NOMO-1 treated with dmso at 0.1 percent for 144 hours (cell line): ENCODE measurements around the gene TMTC2.
"Not testable (repeated sequence)": the region's sequence is repeated elsewhere in the genome, so short reads cannot be mapped to it uniquely, and the experiment has no call there.

ENCODE experiments used
- DNase-seq: peaks from one replicate; lab custom pipeline; 2025; ENCODE audit not compliant: unreplicated experiment; lab: John Stamatoyannopoulos, UW

The TMTC2 gene

DNA sequence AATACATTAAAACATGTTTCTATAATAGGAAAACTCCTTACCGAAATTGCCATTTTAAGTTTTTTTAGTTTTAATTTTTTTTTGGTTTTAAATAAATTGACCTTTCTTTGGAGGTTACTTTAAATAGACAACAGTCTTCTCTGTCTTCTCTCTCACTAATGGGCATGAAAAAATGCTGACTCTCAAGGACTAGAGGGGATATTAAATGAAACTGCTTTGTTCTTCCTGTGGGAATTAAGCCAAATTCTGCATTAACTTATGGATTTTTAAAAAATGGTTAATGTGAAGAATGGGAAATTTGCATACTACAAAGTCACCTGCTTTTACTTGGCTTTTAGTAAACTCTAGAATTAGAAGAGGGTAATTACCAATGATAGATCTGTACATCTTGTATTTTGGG is 378.9 kb downstream of the TMTC2 start:
- DNase-seq, result no peak

DNA sequence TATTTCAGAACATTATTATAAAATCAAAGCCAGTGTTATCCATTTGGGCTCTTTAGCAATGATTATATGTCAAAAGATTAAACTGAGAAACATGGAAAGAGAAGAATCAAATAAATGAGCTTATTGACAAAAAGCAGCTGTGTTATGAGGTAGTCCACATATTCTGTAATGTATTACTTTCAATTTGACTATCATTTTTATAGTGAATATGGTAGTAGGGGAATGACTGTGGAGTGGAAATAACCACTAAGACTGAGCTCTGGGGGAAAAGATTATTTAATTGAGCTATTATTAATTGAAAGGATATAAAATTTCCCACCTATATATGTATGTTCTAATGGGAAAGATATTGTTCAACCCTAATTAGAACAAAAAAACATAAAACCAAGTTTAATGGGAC is 381.3 kb downstream of the TMTC2 start:
- DNase-seq, result no peak

DNA sequence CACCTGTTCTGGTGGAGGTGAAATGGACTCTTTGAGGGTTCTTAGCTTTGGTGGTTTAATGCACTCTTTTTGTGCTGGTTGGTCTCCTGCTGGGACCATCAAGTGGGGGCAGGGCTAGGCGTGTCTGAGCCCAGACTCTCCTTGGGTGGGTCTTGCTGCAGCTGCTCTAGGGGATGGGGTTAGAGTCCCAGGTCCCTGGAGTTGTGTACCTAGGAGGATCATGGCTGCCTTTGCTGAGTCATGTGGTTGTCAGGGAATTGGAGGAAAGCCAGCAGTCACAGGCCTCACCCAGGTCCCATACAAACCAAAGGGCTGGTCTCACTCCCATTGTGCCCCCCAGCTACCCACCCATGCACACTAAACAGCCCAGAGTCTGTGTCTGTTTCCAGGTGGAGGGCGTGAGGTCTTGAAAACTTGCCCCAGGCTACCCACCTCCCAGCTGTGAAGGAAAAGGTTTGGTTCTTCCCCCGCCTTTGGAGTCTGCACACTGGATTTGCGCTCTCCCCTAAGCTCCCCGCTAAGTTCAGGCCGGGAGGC is 387.7 kb downstream of the TMTC2 start:
- no peak for DNase-seq

DNA sequence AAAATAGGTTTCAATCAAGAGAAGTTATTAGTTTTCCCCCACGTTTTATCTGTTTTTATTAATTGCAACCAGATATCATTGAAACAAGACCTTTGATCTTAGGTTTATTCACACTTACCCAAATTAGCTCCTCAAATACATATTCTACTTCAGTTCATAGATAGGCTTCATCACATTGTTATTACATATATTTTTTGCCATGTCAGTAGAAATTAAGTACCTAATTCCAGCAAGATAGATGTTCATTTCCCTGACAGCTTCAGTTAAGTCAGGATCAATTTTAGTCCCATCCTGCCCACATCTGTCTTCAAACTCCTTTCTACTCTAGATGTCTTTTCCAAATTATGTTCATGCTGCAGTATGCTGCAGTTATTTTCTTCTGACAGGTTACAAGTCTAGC is 388.8 kb downstream of the TMTC2 start:
- no peak for DNase-seq

DNA sequence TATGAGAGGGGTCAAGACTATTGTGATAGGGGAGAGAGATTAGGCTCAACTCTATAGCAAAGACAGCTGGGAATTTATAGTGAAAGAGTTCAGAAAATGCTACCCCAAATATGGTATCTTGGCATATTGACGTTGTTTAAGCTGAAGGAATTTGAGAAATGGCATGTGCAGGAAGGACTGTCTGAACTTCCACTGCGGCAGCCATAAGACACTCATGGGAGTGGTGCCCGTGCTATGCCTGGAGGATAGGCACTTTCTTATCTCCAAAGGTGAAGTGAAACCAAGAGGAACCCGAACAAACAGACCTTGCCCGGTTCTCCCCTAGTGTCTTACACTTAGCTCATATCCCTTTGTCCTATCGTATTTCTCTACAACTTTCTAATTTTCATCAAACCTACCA is 390.3 kb downstream of the TMTC2 start:
- no peak for DNase-seq

DNA sequence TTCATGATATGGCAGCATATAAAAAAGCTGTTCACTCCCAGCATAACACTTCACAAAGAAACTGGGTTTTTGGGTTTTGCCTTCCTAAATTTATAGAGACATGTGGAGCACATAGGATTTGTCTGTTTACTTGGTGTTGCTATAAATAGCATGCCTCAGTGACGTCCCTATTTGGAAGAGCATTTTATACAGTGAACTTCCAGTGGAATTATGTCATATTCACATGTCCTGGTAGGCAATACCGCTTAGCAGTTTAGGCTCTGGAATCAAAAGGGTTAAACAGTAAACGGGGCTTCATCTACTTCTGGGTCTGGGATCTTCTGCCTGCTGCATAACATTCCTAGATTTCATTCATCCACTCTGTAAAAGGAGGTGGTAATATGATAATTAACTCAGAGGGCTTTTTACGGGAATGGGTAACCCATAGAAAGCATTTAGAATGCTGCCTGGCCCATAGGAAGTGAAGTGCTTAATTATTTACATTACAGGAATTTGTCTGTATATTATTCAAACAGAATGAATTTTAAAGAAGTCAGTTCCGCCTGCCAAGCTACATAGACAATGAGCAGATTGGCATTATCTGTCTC is 396.1 kb downstream of the TMTC2 start:
- DNase-seq, result no peak

DNA sequence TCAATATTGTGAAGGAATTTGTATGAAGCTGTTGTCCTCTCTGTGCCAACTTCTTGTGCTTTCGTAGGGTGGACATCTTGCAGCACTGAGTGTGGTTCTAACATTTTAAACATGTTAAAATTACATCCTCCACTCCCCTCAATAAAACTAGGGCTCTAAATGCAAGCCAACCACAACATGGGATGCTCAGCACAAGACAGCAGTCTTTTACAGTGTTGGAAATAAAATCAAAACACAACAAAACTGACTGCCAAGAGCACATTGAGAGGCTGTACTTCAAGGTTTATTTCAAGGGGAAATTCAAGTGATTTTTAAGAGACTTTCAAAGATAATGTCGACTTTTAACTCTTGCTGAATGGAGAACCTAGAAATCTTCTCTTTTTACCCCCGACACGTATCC is 396.9 kb downstream of the TMTC2 start:
- DNase-seq, result no peak

DNA sequence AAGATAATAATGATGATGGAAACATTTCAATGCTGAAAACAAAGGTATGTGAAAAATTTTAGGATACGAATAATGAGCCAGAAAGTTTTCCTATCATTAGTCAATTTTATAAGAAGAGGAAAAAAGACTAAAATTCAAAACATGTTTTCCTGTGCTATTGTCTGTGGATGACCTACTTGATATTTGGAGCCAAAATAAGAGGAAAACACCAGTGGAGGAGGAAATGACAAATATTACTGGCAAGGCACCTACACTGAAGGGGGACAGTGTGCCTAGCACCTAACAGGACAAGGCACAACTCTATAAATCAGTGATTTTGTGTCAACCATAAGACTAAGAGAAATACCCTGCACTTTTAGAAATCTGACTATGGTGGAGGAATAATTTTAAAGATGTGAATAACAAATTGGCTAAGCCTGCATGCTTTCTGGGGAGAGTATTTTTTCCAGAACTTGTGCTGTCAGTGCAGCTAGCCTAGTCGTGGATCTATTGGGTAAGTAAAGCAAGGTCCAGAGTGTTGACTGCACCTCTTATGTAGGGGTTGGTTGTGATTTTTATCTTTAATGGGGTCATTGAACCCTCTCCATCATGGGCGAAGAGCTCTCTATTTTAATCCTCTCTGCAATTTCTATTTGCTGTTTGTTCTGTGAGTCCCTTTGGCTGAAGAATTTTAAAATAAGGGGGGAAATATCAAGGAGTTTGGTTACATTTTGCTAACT is 398.0 kb downstream of the TMTC2 start:
- DNase-seq, result no peak

DNA sequence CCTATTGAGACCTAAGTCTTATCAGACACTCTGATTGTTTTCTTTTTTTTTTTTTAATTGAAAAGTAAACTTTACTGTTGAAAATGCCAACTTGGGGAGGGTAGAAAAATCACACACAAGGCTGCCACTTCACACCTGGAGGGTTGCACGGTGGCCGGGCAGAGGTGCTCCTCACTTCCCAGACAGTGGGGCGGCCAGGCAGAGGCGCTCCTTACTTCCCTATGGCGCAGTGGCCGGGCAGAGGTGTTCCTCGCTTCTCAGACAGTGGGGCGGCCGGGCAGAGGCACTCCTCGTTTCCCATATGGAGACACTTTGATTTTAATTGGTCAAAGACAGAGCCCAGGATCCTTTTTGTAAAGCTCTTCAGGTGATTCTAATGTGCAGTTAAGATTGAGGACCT is 399.3 kb downstream of the TMTC2 start:
- DNase-seq, result no peak

DNA sequence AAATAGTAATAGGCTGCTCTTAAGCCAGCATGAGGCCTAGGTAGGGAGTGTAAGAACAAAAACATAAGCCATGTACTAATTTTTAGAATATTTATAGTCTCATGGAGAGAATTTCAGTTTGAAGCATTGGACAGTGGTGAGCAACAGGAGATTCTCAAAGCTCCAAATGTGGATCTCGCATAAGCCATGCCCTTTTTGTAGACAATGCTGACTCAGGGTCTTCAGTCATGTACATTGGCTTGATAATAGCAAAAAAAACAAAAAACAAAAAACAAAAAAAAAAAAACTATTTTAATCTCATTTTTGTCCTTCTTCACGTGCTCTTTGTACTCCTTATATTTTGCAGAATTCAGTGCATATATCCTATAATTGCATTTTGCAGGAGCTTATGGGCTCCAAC is 402.9 kb downstream of the TMTC2 start:
- no peak for DNase-seq

DNA sequence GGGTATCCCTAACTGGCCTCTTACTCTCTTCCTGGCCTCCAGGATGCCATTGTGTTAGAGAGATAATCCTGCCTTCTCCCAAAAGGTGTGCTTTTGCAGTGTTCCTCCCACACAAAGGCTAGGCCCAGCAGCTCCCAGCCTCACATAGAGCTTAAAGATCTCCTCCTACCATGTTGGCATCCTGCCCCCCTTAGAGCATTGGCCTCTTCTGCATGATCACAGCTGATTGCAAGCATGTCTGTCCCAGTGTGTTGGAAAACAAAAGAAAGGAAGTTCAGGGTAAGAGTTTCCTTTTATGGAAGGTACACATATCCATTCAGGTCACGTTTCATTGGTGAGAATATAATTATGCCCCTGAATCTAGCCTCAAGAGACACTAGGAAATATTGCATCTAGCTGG is 405.4 kb downstream of the TMTC2 start:
- DNase-seq, result no peak

DNA sequence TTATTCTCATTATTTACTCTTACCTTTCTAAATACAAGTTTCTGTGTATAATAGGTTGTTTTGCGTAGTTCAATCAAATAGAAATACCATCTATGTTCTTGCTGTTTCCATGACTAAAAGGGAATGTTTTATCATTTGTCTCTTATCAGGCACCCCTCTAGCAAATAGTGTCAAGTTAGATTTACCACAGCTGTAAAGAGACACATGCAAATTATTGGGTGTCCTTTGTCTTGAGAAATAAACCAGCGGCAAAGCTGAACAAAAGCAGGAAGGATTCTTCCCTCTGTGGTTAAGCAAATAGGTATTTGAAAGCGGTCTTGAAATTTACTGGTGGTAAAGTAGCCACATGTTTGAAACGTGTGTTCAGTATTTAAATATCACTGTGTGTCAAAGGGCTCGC is 405.9 kb downstream of the TMTC2 start:
- no peak for DNase-seq

DNA sequence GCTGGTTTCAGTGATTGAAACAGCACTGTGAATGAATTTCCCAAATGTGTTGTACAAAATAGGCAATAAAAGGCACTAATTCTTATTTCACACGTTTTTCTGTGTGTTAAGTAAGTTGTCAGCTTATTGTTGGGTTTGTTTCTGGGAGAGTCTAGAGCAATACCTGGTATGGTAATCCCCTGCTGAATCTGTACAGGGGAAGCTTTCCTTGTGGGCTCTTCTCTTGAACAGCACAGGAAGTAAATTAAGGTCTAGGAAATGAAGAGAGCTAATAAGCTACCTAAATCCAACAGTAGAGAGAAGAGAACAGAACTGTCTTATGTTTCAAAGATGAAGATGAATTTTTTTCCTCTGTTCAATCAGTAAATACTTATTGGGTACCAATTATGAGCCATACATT is 406.7 kb downstream of the TMTC2 start:
- no peak for DNase-seq

DNA sequence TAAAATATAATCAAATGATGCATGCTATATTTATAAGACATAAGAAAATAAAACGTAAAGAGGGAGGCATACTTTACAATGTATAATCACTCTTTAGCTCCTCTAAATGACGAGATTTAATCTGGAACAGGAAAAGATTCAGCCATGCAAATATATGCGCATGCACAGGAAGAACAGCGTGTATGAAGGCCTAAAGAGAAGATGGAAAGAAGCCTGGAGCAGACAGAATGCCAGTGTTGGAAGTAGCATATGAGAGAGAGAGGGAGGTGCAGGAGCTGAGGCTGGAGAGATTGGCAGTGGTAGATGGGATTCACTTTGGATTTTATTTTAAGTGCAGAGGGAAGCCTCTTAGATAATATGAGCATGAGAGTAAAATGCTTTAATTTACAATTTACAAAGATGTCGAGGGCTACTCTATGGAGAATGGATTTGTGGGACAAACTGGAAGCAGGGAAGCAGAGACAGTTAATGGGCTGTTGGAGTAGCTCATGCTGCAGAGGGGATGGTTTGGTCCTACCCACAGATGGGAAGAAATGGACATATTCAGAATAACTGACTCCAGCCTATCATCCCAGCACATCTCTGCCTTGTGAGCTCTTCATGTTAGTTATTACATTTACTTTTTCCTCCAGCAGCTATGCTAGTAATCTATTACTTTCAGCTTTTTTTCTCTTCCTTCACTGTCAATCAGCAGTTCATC is 411.1 kb downstream of the TMTC2 start:
- no peak for DNase-seq

DNA sequence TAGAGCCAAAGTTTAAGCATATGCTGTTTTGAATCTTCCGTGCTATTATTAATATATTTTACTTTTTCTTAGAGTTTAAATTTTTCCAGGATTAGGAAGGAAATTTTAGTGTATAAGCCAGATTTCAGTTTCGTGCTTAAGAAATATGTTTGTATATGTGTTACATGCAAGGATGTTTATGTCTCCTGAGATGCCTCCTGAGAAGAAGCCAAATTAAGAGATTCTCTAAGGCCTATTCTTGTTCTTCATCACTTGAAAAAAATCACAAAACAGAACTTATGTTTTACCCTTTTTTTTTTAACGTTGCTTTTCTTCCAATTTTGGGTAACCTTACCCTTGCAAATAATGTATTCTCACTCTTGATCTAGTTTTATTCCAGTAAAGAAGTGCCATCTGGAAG is 412.7 kb downstream of the TMTC2 start:
- DNase-seq, result no peak

DNA sequence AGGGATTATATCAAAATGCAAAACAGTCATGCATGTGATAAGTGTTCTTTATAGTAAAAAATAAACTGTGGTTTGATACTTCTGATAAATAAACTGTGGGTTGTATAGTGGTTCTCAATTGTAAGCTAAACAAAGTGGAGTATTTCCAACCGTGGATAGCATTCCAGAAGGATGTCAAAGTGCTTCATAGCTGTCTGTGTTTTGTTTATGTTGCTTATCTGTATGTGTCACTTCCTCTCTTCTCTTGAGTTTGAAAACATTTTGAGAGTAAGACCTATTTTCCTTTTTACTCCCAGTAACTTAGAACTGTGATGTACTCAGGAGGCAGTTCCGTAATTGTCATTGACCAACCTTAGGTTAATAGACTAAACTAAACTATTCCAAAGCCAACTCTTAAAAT is 415.8 kb downstream of the TMTC2 start:
- no peak for DNase-seq

DNA sequence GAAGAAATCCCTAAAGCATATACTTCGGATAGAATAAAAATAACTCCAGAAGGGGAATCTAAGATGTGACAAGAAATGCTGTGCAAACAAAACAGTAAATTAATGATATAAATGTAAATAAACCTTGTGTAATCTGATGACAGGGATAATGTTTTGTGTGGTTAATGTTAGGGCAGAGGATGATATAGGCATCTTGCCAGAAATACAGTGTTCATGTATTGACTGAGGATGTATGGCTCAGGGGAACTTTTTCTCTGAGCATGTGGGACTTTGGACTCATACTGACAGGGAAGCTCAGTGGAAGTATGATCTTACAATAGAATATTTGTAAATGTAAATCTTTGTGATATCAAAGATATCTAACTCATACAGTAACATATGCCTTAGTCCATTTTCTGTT is 420.2 kb downstream of the TMTC2 start:
- DNase-seq, result no peak

DNA sequence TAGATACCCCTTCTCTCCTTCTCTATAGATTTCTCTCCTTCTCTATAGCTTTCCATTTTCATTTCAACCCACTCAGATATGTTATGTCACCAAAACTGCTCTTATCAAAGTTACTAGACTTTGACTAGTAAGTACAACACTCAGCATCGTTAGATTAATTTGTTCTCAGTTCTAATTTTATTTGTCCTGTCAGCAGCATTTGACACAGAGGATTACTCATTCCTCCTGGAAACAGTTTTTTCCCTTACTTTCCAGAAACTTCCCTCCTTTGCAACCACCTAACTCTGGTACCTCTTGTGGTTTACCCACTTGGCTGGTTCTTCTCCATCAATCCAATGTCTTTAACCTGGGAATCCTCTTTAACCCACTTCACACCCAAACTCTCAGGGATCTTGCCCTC is 423.7 kb downstream of the TMTC2 start:
- DNase-seq, result no peak

DNA sequence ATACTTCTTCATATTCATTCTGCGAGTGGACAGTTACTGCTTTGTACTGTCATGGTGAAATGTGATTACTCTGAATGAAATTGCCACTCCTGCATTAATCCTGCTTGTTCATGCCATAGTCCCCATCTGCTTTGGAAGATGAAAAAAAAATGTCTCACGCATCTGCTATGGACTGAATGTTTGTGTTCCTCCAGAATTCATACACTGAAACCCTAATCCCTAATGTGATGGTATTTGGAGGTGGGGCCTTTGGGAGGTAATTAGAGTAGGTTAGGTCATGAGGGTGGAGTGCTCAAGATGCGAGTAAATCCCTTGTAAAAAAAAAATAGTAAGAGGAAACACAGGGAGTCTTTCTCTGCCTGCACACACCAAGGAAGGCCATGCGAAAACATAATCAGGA is 427.2 kb downstream of the TMTC2 start:
- DNase-seq, result no peak

DNA sequence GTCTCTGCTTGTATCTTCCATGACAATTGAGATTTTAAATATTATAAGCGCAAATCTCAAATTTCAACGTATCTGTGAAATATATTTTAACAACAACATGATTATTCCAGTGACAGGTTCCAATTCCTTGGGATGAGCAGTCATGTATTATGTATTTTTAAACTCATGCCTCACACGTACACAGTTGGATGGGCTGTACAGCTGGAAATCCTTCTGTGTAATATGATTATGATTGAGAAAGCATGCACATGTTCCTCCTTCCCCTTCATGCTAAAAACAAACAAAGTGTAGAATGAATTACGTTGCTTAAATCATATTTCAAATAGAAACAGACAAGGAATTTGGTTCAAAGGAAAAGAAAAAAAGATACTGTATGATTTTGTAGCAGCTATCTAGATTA is 428.3 kb downstream of the TMTC2 start:
- DNase-seq, result no peak

DNA sequence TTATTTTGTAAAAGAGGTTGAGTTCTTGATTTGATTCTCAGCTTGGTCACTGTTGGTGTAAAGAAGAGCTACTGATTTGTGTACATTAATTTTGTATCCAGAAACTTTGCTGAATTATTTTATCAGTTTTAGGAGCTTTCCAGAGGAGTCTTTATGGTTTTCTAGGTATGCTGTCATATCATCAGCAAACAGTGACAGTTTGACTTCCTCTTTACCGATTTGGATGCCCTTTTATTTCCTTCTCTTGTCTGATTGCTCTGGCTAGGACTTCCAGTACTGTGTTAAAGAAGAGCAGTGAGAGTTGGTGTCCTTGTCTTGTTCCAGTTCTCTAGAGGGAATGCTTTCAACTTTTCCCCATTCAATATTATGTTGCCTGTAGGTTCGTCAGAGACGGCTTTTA is 431.2 kb downstream of the TMTC2 start:
- not testable (repeated sequence) for DNase-seq

DNA sequence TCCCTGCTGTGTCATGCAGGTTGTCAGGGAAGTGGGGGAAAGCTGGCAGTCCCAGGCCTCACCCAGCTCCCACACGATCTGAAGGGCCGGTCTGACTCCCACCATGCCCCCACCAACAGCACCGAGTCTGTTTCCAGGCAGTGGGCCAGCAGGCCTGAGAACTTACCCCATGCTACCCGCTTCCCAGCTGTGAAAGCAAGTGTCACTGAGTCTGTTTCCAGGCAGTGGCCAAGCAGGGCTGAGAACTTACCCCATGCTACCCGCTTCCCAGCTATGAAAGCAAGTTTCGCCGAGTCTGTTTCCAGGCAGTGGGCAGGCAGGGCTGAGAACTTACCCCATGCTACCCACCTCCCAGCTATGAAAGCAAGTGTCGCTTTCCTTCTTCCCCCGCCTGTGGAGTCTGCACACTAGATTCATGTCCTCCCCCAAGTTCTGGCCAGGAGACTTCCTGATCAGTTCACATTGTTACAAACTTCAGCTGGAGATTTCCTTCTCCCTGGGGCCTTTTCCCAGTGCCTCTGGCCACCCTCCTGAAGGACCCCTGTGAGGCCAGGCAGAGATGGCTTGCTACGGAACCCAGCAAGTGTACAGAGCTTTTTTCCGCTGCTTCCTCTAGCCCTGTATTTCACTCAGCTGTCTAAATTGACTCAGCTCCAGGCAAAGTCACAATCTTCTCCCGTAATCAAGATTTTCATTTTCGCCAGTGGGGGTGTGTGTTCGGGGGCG is 435.4 kb downstream of the TMTC2 start:
- DNase-seq, result no peak
